ENCODE results near the gene KLHL22. TPM values are rescaled to one million over a fixed set of nuclear protein-coding genes. Genes with fewer than 3 reads are reported as not detected.
"Not testable (repeated sequence)": the region's sequence is repeated elsewhere in the genome, so short reads cannot be mapped to it uniquely, and the experiment has no call there.

KLHL22 gene
- total and polyA plus RNA-seq, 4 donors, result 5.3 to 29.9 (median 20.4) TPM

DNA sequence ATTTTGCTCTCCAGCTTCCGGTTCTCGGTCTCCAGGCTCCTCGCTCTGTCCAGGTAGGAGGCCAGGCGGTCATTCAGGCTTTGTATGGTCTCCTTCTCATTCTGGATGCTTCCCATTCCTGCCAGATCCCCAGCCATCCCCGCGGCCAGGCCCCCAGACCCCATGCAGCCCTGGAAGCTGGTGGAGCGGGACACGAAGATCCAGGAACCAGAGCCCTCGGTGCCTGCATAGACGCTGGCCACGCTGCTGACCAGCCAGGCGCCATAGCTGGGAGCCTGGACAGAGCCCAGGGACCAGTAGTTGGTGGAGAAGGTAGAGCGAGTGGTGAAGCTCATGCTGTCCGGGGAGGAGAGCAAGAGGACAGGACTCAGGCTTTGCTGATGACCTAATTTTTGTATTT is 11.8 kb downstream of the KLHL22 start:
- Histone ChIP-seq H3K4me1 (ENCODE audit: control insufficient read depth in 1 of 2, insufficient read depth in 2 of 2, low read length in 2 of 2) (no peaks in the 10 kb centered on the region), H3K27ac (ENCODE audit: low read depth in 1 of 2, low read length in 2 of 2) (no peak overlapping the region), H3K27me3 (ENCODE audit: control insufficient read depth in 1 of 2, insufficient read depth in 2 of 2, low read length in 1 of 2) (no peaks in the 10 kb centered on the region), H3K36me3 (ENCODE audit: control insufficient read depth in 1 of 2, insufficient read depth in 2 of 2, low read length in 1 of 2) (no peaks in the 10 kb centered on the region), H3K9me3 (ENCODE audit: control insufficient read depth, low read length) (no peaks in the 10 kb centered on the region), H3K4me3 (ENCODE audit: low read length in 2 of 2) (no peak overlapping the region)
- 98% methylated on average over 14 of the region's 14 CpGs for WGBS, 2 donors
- DNase-seq (no peak), ATAC-seq (ENCODE audit: low FRiP score) (no peak)
- intact Hi-C loops (cut with DNase I), result no loop called here

GRCh38 chr22:20483143-20483506 is 12.5 kb downstream of the KLHL22 start:
- 90 to 94% methylated on average over 7 of the region's 7 CpGs for WGBS, 2 donors
- H3K27me3 ChIP-seq (ENCODE audit: control insufficient read depth in 1 of 2, insufficient read depth in 2 of 2, low read length in 1 of 2); DNase-seq; H3K4me3 ChIP-seq (ENCODE audit: low read length in 2 of 2); ATAC-seq (ENCODE audit: low FRiP score); H3K27ac ChIP-seq (ENCODE audit: low read depth in 1 of 2, low read length in 2 of 2); H3K4me1 ChIP-seq (ENCODE audit: control insufficient read depth in 1 of 2, insufficient read depth in 2 of 2, low read length in 2 of 2); H3K9me3 ChIP-seq (ENCODE audit: control insufficient read depth, low read length); intact Hi-C loops (cut with DNase I); H3K36me3 ChIP-seq (ENCODE audit: control insufficient read depth in 1 of 2, insufficient read depth in 2 of 2, low read length in 1 of 2): not testable (repeated sequence)

GRCh38 chr22:20479612-20480196 is 15.9 kb downstream of the KLHL22 start:
- H3K27me3 ChIP-seq (ENCODE audit: control insufficient read depth in 1 of 2, insufficient read depth in 2 of 2, low read length in 1 of 2), result no peaks in the 10 kb centered on the region
- no peaks in the 10 kb centered on the region for H3K9me3 ChIP-seq (ENCODE audit: control insufficient read depth, low read length)
- intact Hi-C loops (cut with DNase I), result no loop called here
- DNase-seq (no peak), ATAC-seq (ENCODE audit: low FRiP score) (no peak)
- H3K4me3 ChIP-seq (ENCODE audit: low read length in 2 of 2), result no peak overlapping the region
- H3K36me3 ChIP-seq (ENCODE audit: control insufficient read depth in 1 of 2, insufficient read depth in 2 of 2, low read length in 1 of 2), result no peaks in the 10 kb centered on the region
- no peaks in the 10 kb centered on the region for H3K4me1 ChIP-seq (ENCODE audit: control insufficient read depth in 1 of 2, insufficient read depth in 2 of 2, low read length in 2 of 2)
- 98 to 100% methylated on average over 1 of the region's 1 CpG for WGBS, 2 donors
- no peak overlapping the region for H3K27ac ChIP-seq (ENCODE audit: low read depth in 1 of 2, low read length in 2 of 2)

DNA sequence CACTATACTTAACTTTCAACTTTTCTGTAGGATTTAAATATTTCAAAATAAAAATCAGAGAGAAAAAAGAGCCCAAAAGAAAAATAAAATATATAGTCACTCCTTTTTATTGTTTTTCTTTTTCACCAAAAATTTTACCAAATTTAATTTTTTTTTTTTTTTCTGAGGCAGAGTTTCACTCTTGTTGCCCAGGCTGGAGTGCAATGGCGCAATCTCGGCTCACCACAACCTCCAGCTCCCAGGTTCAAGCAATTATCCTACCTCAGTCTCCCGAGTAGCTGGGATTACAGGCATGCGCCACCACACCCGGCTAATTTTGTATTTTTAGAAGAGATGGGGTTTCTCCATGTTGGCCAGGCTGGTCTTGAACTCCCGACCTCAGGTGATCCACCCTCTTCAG is 17.5 kb downstream of the KLHL22 start:
- H3K9me3 ChIP-seq (ENCODE audit: control insufficient read depth, low read length); intact Hi-C loops (cut with DNase I); H3K36me3 ChIP-seq (ENCODE audit: control insufficient read depth in 1 of 2, insufficient read depth in 2 of 2, low read length in 1 of 2); H3K4me1 ChIP-seq (ENCODE audit: control insufficient read depth in 1 of 2, insufficient read depth in 2 of 2, low read length in 2 of 2); H3K4me3 ChIP-seq (ENCODE audit: low read length in 2 of 2); H3K27ac ChIP-seq (ENCODE audit: low read depth in 1 of 2, low read length in 2 of 2); ATAC-seq (ENCODE audit: low FRiP score); DNase-seq; H3K27me3 ChIP-seq (ENCODE audit: control insufficient read depth in 1 of 2, insufficient read depth in 2 of 2, low read length in 1 of 2): not testable (repeated sequence)
- WGBS, 2 donors, result 96 to 97% methylated on average over 6 of the region's 6 CpGs

DNA sequence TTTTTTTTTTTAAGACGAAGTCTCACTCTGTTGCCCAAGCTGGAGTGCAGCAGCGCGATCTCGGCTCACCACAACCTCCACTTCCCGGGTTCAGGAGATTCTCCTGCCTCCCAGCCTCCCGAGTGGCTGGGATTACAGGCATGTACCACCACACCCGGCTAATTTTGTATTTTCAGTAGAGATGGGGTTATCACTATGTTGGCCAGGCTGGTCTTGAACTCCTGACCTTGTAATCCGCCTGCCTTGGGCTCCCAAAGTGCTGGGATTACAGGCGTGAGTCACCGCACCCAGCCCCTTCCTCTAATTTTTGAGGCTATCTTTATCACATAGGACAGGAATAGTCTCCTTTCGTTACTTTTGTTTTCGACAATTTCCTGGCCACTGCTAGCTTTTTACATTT is 20.0 kb downstream of the KLHL22 start:
- peak in 1 of 2 donors; percentile 16 for DNase-seq
- ATAC-seq (ENCODE audit: low FRiP score); H3K27ac ChIP-seq (ENCODE audit: low read depth in 1 of 2, low read length in 2 of 2); H3K4me3 ChIP-seq (ENCODE audit: low read length in 2 of 2); H3K27me3 ChIP-seq (ENCODE audit: control insufficient read depth in 1 of 2, insufficient read depth in 2 of 2, low read length in 1 of 2); H3K9me3 ChIP-seq (ENCODE audit: control insufficient read depth, low read length); intact Hi-C loops (cut with DNase I); H3K36me3 ChIP-seq (ENCODE audit: control insufficient read depth in 1 of 2, insufficient read depth in 2 of 2, low read length in 1 of 2); H3K4me1 ChIP-seq (ENCODE audit: control insufficient read depth in 1 of 2, insufficient read depth in 2 of 2, low read length in 2 of 2): not testable (repeated sequence)
- 60 to 63% methylated on average over 12 of the region's 12 CpGs for WGBS, 2 donors

GRCh38 chr22:20475115-20475436 is 20.5 kb downstream of the KLHL22 start:
- no peaks in the 10 kb centered on the region for H3K27me3 ChIP-seq (ENCODE audit: control insufficient read depth in 1 of 2, insufficient read depth in 2 of 2, low read length in 1 of 2)

DNA sequence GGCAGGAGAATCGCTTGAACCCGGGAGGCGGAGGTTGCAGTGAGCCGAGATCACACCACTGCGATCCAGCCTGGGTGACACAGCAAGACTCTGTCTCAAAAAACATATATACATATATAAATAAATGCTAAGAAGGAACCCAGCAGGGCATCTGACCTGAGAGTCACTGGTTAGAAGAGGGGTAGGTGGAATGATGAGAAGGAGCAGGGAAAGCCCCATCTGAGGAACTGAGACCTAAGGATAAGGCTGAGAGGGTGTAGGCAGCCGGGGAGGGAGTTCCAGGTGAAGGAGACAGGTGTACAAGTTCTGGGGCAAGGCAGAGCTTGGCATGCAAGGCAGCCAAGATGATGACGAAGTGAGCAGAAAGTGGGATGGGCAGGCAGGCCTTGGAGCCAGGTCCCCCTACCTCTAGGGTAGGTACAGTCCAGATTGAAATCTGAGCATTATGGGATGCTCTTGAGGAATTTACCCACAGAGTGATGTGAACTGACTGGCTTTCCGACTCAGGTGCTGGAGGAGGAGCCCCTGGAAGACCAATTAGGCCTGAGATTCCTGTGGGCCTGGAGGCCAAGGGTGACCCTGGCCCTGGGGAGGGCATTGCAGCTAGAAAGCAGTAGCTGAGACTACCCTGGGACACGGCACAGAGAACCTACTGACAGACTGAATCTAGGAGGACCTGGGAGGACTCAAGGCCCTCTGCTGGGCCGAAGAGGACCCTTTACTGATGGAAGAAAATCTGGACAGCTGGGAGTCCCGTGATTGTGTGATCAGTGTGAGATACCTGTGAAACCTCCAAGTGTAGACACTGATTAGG is 22.8 kb downstream of the KLHL22 start:
- intact Hi-C loops (cut with DNase I), result no loop called here
- WGBS, 2 donors, result 92% methylated on average over 11 of the region's 11 CpGs
- Histone ChIP-seq H3K4me3 (ENCODE audit: low read length in 2 of 2) (no peak overlapping the region), H3K36me3 (ENCODE audit: control insufficient read depth in 1 of 2, insufficient read depth in 2 of 2, low read length in 1 of 2) (no peaks in the 10 kb centered on the region), H3K9me3 (ENCODE audit: control insufficient read depth, low read length) (no peaks in the 10 kb centered on the region), H3K27me3 (ENCODE audit: control insufficient read depth in 1 of 2, insufficient read depth in 2 of 2, low read length in 1 of 2) (no peaks in the 10 kb centered on the region), H3K4me1 (ENCODE audit: control insufficient read depth in 1 of 2, insufficient read depth in 2 of 2, low read length in 2 of 2) (no peaks in the 10 kb centered on the region), H3K27ac (ENCODE audit: low read depth in 1 of 2, low read length in 2 of 2) (no peak overlapping the region)
- peak in 1 of 2 donors; percentile 32 for DNase-seq
- ATAC-seq (ENCODE audit: low FRiP score), result no peak

More at GRCh38 chr22:20475115-20475436, 20.5 kb downstream of the KLHL22 start:
- H3K9me3 ChIP-seq (ENCODE audit: control insufficient read depth, low read length), result no peaks in the 10 kb centered on the region
- DNase-seq, result no peak
- no peak overlapping the region for H3K27ac ChIP-seq (ENCODE audit: low read depth in 1 of 2, low read length in 2 of 2)
- no peaks in the 10 kb centered on the region for H3K36me3 ChIP-seq (ENCODE audit: control insufficient read depth in 1 of 2, insufficient read depth in 2 of 2, low read length in 1 of 2)
- WGBS, 2 donors, result 91 to 94% methylated on average over 4 of the region's 4 CpGs
- intact Hi-C loops (cut with DNase I), result no loop called here
- no peak for ATAC-seq (ENCODE audit: low FRiP score)
- H3K4me1 ChIP-seq (ENCODE audit: control insufficient read depth in 1 of 2, insufficient read depth in 2 of 2, low read length in 2 of 2), result no peaks in the 10 kb centered on the region
- no peak overlapping the region for H3K4me3 ChIP-seq (ENCODE audit: low read length in 2 of 2)

DNA sequence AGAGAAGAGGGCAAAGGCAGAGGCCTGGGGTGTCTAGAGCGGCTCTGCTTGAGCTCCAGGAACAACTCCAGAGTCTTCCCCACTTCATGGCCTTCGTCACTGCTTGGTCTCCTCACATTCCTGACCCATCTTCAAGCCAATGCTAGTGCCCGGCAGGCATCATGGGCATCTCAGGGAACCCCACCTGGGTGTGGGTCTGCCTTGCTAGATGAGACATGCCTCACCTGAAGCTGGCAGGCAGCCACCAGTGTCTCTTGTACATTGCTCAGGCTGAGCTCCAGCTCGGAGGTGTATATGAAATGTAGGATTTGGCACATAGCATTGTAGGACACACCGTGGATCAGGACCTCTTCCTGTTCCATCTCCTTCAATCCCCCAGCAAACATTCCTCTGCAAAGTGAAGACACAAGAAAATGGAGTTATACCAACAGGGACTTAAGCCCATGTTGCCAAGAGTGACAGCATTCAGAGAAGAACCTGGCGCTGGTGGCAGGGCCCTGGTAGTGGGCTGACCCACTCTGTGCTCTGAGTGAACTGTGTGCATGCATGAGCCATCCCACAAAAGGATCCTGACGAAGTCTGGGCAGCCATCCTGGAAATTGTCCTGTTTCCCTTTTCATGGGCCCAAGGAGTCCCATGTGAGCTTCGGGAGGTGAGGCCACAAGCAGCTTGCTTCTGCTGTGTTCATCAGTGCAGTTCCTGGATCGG is 24.3 kb downstream of the KLHL22 start:
- no peak for ATAC-seq (ENCODE audit: low FRiP score)
- peak in 1 of 2 donors; percentile 55 for DNase-seq
- intact Hi-C loops (cut with DNase I), result no loop called here

GRCh38 chr22:20470525-20470924 is 25.1 kb downstream of the KLHL22 start:
- ATAC-seq (ENCODE audit: low FRiP score); intact Hi-C loops (cut with DNase I); H3K4me1 ChIP-seq (ENCODE audit: control insufficient read depth in 1 of 2, insufficient read depth in 2 of 2, low read length in 2 of 2); DNase-seq; H3K4me3 ChIP-seq (ENCODE audit: low read length in 2 of 2); H3K27ac ChIP-seq (ENCODE audit: low read depth in 1 of 2, low read length in 2 of 2); H3K36me3 ChIP-seq (ENCODE audit: control insufficient read depth in 1 of 2, insufficient read depth in 2 of 2, low read length in 1 of 2); H3K27me3 ChIP-seq (ENCODE audit: control insufficient read depth in 1 of 2, insufficient read depth in 2 of 2, low read length in 1 of 2); H3K9me3 ChIP-seq (ENCODE audit: control insufficient read depth, low read length): not testable (repeated sequence)
- WGBS, 2 donors, result 96 to 100% methylated on average over 2 of the region's 2 CpGs

More for the DNA sequence above, 24.3 kb downstream of the KLHL22 start:
- Histone ChIP-seq H3K9me3 (ENCODE audit: control insufficient read depth, low read length) (no peaks in the 10 kb centered on the region), H3K27me3 (ENCODE audit: control insufficient read depth in 1 of 2, insufficient read depth in 2 of 2, low read length in 1 of 2) (no peaks in the 10 kb centered on the region), H3K4me1 (ENCODE audit: control insufficient read depth in 1 of 2, insufficient read depth in 2 of 2, low read length in 2 of 2) (no peaks in the 10 kb centered on the region), H3K36me3 (ENCODE audit: control insufficient read depth in 1 of 2, insufficient read depth in 2 of 2, low read length in 1 of 2) (no peaks in the 10 kb centered on the region), H3K4me3 (ENCODE audit: low read length in 2 of 2) (no peak overlapping the region), H3K27ac (ENCODE audit: low read depth in 1 of 2, low read length in 2 of 2) (no peak overlapping the region)
- WGBS, 2 donors, result 91 to 92% methylated on average over 9 of the region's 9 CpGs

Measured in aorta (tissue), 5 donors.